Measurements from ENCODE around the gene EBPL.

- TF ChIP-seq POLR2A (IDR thresholded peaks at IDR 0.05; ENCODE audit: low read depth) (no peak), CTCF (IDR thresholded peaks at IDR 0.05) (no peak), POLR2AphosphoS5 (IDR thresholded peaks at IDR 0.05) (no peak), EP300 (IDR thresholded peaks at IDR 0.05) (no peak)
These were observed 26.7 kb downstream of the EBPL start for GRCh38 chr13:49664606-49665005.
